Heart right ventricle (tissue), 16 donors: ENCODE results near the gene EGFR. TPM values are rescaled to one million over a fixed set of nuclear protein-coding genes. Genes with fewer than 3 reads are reported as not detected.
"Not testable (repeated sequence)": the region's sequence is repeated elsewhere in the genome, so short reads cannot be mapped to it uniquely, and the experiment has no call there.

Source experiments
- ATAC-seq, 8 donors: fragments of 200-7000 bp; cut with Tn5 transposase; one replicate each; pipeline ENCODE4 v1.9.1; 2020; ENCODE audit warnings: mild to moderate bottlenecking in 8 of 8, moderate library complexity in 8 of 8, moderate number of reproducible peaks in 1 of 8
- DNase-seq, 2 donors: peaks; one replicate each; pipeline ENCODE4 v3.0.0-alpha.2; 2020
- H3K27ac ChIP-seq, 10 donors: fragments of 200-600 bp; sonication (generic) in 2 of 10; one replicate each; pipeline versions ENCODE4 v1.5.0 to v1.8.0; 2020 to 2022; ENCODE audit warnings: mild to moderate bottlenecking in 3 of 10
- H3K27me3 ChIP-seq, 7 donors: fragments of 200-600 bp; one replicate each; pipeline ENCODE4 v1.8.0; 2021 to 2022; ENCODE audit warnings: mild to moderate bottlenecking in 2 of 7
- H3K36me3 ChIP-seq, 9 donors: fragments of 200-600 bp; sonication (generic) in 1 of 9; one replicate each; pipeline versions ENCODE4 v1.5.0 to v1.8.0; 2020 to 2022; ENCODE audit warnings: mild to moderate bottlenecking in 2 of 9
- H3K4me1 ChIP-seq, 9 donors: fragments of 200-600 bp; sonication (generic) in 1 of 9; one replicate each; pipeline versions ENCODE4 v1.5.0 to v1.8.0; 2020 to 2022; ENCODE audit warnings: mild to moderate bottlenecking in 4 of 9
- H3K4me3 ChIP-seq, 10 donors: fragments of 200-600 bp; sonication (generic) in 2 of 10; one replicate each; pipeline versions ENCODE4 v1.5.0 to v1.8.0; 2020 to 2022; ENCODE audit warnings: mild to moderate bottlenecking in 7 of 10, moderate library complexity in 2 of 10
- H3K9me3 ChIP-seq, 11 donors: fragments of 200-600 bp in 10 of 11; sonication (generic) in 2 of 11; one replicate each; pipeline versions ENCODE4 v1.5.0 to v1.8.0; 2013 to 2022; ENCODE audit warnings: mild to moderate bottlenecking in 2 of 11, control low read depth in 1 of 11, moderate library complexity in 1 of 11
- CTCF ChIP-seq, 9 donors: fragments of 200-600 bp; sonication (generic) in 2 of 9; IDR thresholded peaks; one replicate each; pipeline versions ENCODE4 v1.5.0 to v1.8.0; 2021 to 2022; ENCODE audit warnings: antibody characterized with exemption in 9 of 9, mild to moderate bottlenecking in 5 of 9, moderate library complexity in 1 of 9
- WGBS, 2 donors: extraction: QIAGEN DNeasy Blood & Tissue Kit; methylation state at CpG; one replicate each; pipeline ENCODE4 v1.1.7; 2013; ENCODE audit warnings: inconsistent platforms in 1 of 2; 5-methylcytosine and 5-hydroxymethylcytosine counted together
- intact Hi-C, 10 donors: fragments of 100-400 bp; cut with DNase I; formaldehyde crosslinking; loops; one replicate each; pipeline versions ENCODE4 v1.11.1 to v1.14.2; 2022
- polyA plus RNA-seq, 2 donors: library from polyadenylated mRNA; stranded (reverse); fragments of 200-250 nt; gene quantifications; one replicate each; pipeline ENCODE4 v1.2.3, GENCODE V29; 2013
- total RNA-seq, 10 donors: library from RNA; stranded (reverse); fragmentation: NEBNext Ultra II Directional in 3 of 10; extraction: Animal tissue kit (Norgen Biotek cat#: 25700) in 3 of 10; gene quantifications; one replicate each; pipeline versions ENCODE4 v1.2.1 to v1.2.4, GENCODE V29; 2021 to 2023
- donor health status: Arrhythmogenic right ventricular cardiomyopathy.
- donor health status: ischemic (EF 13 %, LVEDD 7.1; RV severe dilation, severe dysfunction).
- donor health status: healthy with polysubstance abuse.
- donor health status: DM: no; HTN: yes; CAD: no.
- donor health status: DM: no; HTN: no; CAD: no.
- donor health status: ischemic (EF 25% LVEDD 6.9; RV normal size, moderate dysfunction).
- donor health status: ischemic (EF 25% LVEDD 5.7; RV mildly dilated, moderate dysfunction).
- donor health status: healthy.
- donor health status: DM: yes; HTN: yes; CAD: no.
- donor health status: Ischemic cardiomyopathy.
- donor health status: ischemic (EF 35%, LVEDD 5.7; RV mildly dilated, moderate dysfunction).
- donor health status: nonischemic (EF 11% LVEDD 7.7; RV severe dilation, severe dysfunction).
- donor health status: DM: yes; HTN: yes; CAD: no.
- donor health status: PGD.
- donor health status: ischemic (EF 29% LVEDD 5.4; RV normal size, mild dysfunction).
- donor health status: nonischemic (EF 23%, LVEDD 6.1; RV moderate dilation, normal function).

The EGFR gene
- total and polyA plus RNA-seq, 12 donors: 1.9 to 13.5 (median 7.6) TPM

- 89 to 94% methylated on average over 3 of the region's 3 CpGs for WGBS, 2 donors
- Histone ChIP-seq H3K36me3 (peaks cover 0 to 89% (median 10%) of the 10 kb centered on the region in 9 donors), H3K9me3 (no peaks in the 10 kb centered on the region), H3K27ac (no peak overlapping the region), H3K27me3 (no peaks in the 10 kb centered on the region), H3K4me3 (no peak overlapping the region), H3K4me1 (peaks cover 0 to 8% (median 0%) of the 10 kb centered on the region in 9 donors)
- intact Hi-C loops: loop anchor here in 1 of 10 donors (10.0 kb wide), 1 partner anchor 58 kb away; no protein-coding TSS in a partner anchor
- no peak for TF ChIP-seq CTCF (IDR thresholded peaks at IDR 0.05)
- ATAC-seq (no peak), DNase-seq (no peak)
These were observed 143.7 kb downstream of the EGFR start for GRCh38 chr7:55162476-55162875.

GRCh38 chr7:55163733-55164132 is 144.9 kb downstream of the EGFR start:
- Histone ChIP-seq H3K9me3 (no peaks in the 10 kb centered on the region), H3K36me3 (peaks cover 0 to 89% (median 10%) of the 10 kb centered on the region in 9 donors), H3K4me1 (no peaks in the 10 kb centered on the region), H3K27ac (no peak overlapping the region), H3K4me3 (no peak overlapping the region), H3K27me3 (no peaks in the 10 kb centered on the region)
- TF ChIP-seq CTCF (IDR thresholded peaks at IDR 0.05): no peak
- WGBS, 2 donors: 47 to 67% methylated on average over 11 of the region's 11 CpGs
- ATAC-seq (peak in 1 of 8 donors; percentile 66), DNase-seq (no peak)
- intact Hi-C loops: loop anchor here in 1 of 10 donors (10.0 kb wide), 1 partner anchor 59 kb away; no protein-coding TSS in a partner anchor

GRCh38 chr7:55164527-55164926 is 145.7 kb downstream of the EGFR start:
- WGBS, 2 donors: 93 to 95% methylated on average over 2 of the region's 2 CpGs
- TF ChIP-seq CTCF (IDR thresholded peaks at IDR 0.05): no peak
- intact Hi-C loops: loop anchor here in 1 of 10 donors (10.0 kb wide), 1 partner anchor 60 kb away; no protein-coding TSS in a partner anchor
- DNase-seq (no peak), ATAC-seq (no peak)
- H3K27me3 ChIP-seq: no peaks in the 10 kb centered on the region
- H3K36me3 ChIP-seq: peaks cover 0 to 87% (median 10%) of the 10 kb centered on the region in 9 donors
- no peak overlapping the region for H3K4me3 ChIP-seq
- no peaks in the 10 kb centered on the region for H3K9me3 ChIP-seq
- no peak overlapping the region for H3K27ac ChIP-seq
- H3K4me1 ChIP-seq: no peaks in the 10 kb centered on the region

GRCh38 chr7:55165176-55165861 is 146.5 kb downstream of the EGFR start:
- no peaks in the 10 kb centered on the region for H3K9me3 ChIP-seq
- DNase-seq: no peak
- no peak for TF ChIP-seq CTCF (IDR thresholded peaks at IDR 0.05)
- no peak overlapping the region for H3K4me3 ChIP-seq
- no peaks in the 10 kb centered on the region for H3K4me1 ChIP-seq
- no peaks in the 10 kb centered on the region for H3K27me3 ChIP-seq
- intact Hi-C loops: loop anchor here in 1 of 10 donors (10.0 kb wide), 1 partner anchor 61 kb away; no protein-coding TSS in a partner anchor
- WGBS, 2 donors: 95 to 97% methylated on average over 13 of the region's 13 CpGs
- H3K27ac ChIP-seq: no peak overlapping the region
- H3K36me3 ChIP-seq: peaks cover 0 to 87% (median 10%) of the 10 kb centered on the region in 9 donors
- ATAC-seq: no peak

- WGBS, 2 donors: 96 to 97% methylated on average over 4 of the region's 4 CpGs
- not testable (repeated sequence) for ATAC-seq, H3K27ac ChIP-seq, H3K27me3 ChIP-seq, H3K4me3 ChIP-seq, DNase-seq, H3K9me3 ChIP-seq, H3K4me1 ChIP-seq
- intact Hi-C loops: loop anchor here in 1 of 10 donors (10.0 kb wide), 1 partner anchor 62 kb away; no protein-coding TSS in a partner anchor
- H3K36me3 ChIP-seq: peaks cover 0 to 87% (median 10%) of the 10 kb centered on the region in 9 donors
These were observed 148.5 kb downstream of the EGFR start for GRCh38 chr7:55167296-55167695.
